ENCODE measurements around the gene MYL12B.
"Not testable (repeated sequence)": the region's sequence is repeated elsewhere in the genome, so short reads cannot be mapped to it uniquely, and the experiment has no call there.

Gene MYL12B

DNA sequence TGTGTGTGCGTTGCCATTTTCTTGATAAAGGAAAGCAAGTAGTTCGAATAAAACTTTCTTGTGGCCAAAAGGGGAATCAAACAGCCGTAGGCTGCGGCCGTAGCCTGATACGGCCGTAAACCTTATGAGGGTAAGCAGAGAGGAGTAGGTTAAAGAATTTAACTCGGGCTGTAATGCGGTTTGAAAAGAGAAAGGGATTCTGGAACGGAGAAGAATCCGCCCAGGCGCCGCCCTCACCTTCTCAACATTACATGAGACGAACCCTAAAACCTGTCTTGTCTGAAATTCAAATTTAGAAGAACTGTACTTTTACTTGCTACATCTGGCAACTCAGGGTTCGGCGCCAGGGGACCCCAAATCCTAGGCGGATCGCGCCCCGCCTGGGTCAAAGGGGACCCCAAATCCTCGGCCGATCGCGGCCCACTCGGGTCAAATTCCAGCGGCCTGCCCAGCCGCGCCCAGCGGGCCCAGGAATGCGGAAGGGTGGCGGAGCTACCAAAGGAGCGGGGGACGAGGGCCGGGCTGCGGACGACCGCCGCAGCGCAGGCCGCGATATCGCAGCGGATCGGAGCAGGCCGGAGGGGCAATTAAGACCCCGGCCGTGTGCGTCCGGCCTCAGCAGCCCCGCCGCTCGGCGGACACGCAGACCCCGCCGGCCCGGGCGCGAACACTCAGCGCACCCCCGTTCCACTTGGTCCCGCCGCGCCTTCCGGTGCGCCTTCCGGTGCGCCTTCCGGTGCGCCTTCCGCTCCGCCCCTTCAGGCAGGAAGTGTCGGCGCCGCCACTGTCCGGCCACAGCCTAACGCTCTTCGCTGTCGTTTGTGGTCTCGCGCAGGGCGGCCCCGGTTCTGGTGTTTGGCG, at the start of gene MYL12B:
TSS of gene MYL12B (plus strand) at position 761 of the 861 bp plus-strand sequence. CDS start 10,766 bp downstream, outside the sequence.
- peak within 1 kb of the TSS; percentile 95 for H3K27ac ChIP-seq (ENCODE audit: low read depth, low read length)
- H3K9ac ChIP-seq (ENCODE audit: low read length): peak within 1 kb of the TSS; percentile 84
- H3K36me3 ChIP-seq (ENCODE audit: control insufficient read depth, insufficient read depth, low read length): peaks cover 7% of the 10 kb centered on the region
- H3K27me3 ChIP-seq (ENCODE audit: control insufficient read depth, insufficient read depth, low read length): no peaks in the 10 kb centered on the region
- H3K4me1 ChIP-seq (ENCODE audit: control insufficient read depth, insufficient read depth, low read length): peaks cover 31% of the 10 kb centered on the region
- peak within 1 kb of the TSS; percentile 94 for H3K4me3 ChIP-seq (ENCODE audit: low read length)

DNA sequence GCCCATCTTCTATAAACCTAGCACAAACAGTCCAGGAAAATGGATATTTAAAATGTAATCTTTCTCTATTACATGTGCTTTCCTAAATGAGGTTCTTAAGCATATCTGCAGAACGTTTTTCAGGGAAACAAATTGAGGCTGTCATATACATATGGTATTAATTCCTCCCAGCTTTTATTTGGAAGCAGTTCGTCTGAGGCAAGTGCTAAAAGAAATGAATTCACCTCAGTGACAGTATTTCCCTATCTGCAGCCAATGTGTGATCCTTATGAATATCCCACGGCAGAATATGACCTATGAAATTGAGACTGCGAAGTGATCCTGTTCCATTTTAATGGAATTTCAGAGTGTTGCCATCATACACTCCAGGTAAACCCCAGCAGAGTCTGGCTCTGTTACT, 49.3 kb upstream of the MYL12B start:
- H3K4me3 ChIP-seq (ENCODE audit: low read length): no peak overlapping the region
- no peaks in the 10 kb centered on the region for H3K27me3 ChIP-seq (ENCODE audit: control insufficient read depth, insufficient read depth, low read length)
- H3K27ac ChIP-seq (ENCODE audit: low read depth, low read length): peak overlapping the region; percentile 10
- H3K36me3 ChIP-seq (ENCODE audit: control insufficient read depth, insufficient read depth, low read length): no peaks in the 10 kb centered on the region
- H3K9ac ChIP-seq (ENCODE audit: low read length): no peak overlapping the region
- H3K4me1 ChIP-seq (ENCODE audit: control insufficient read depth, insufficient read depth, low read length): peaks cover 7% of the 10 kb centered on the region

DNA sequence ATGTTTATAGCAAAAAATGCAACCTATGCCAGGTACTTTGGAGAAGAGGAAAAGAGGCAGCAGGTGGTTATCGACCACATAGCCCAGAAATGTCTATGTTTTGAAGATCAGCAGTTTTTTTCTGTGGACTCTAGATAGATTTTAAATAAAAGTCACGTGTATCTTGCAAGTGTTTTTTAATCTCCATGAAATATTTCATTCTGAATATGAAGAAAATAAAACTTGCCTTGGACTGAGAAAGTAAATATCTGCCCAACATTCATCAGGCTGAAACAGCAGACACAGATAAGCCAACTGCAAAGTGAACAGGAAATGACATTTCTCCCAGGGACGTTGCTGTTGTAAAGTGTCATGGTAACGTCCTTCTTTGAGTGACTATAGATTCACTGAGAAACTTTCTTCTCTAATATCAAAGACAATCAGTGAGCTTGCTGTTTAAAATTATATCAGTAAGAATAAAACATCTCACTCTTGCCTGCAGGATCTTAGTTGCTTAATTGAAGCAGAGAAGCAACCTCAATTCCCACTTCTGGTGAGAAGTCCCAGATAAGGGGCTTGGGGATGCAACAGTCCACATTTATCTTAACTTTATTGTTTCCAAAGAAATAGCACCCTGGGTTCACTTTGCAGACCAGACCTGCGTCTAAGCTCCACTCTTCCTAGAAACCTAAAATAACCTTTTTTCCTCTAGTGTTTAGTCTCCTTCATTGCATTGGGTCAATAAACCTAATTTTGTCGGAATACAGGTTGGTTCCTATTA, 48.5 kb upstream of the MYL12B start:
- Histone ChIP-seq H3K4me1 (ENCODE audit: control insufficient read depth, insufficient read depth, low read length) (peaks cover 7% of the 10 kb centered on the region), H3K27me3 (ENCODE audit: control insufficient read depth, insufficient read depth, low read length) (no peaks in the 10 kb centered on the region), H3K4me3 (ENCODE audit: low read length) (no peak overlapping the region), H3K27ac (ENCODE audit: low read depth, low read length) (no peak overlapping the region), H3K36me3 (ENCODE audit: control insufficient read depth, insufficient read depth, low read length) (no peaks in the 10 kb centered on the region), H3K9ac (ENCODE audit: low read length) (no peak overlapping the region)

DNA sequence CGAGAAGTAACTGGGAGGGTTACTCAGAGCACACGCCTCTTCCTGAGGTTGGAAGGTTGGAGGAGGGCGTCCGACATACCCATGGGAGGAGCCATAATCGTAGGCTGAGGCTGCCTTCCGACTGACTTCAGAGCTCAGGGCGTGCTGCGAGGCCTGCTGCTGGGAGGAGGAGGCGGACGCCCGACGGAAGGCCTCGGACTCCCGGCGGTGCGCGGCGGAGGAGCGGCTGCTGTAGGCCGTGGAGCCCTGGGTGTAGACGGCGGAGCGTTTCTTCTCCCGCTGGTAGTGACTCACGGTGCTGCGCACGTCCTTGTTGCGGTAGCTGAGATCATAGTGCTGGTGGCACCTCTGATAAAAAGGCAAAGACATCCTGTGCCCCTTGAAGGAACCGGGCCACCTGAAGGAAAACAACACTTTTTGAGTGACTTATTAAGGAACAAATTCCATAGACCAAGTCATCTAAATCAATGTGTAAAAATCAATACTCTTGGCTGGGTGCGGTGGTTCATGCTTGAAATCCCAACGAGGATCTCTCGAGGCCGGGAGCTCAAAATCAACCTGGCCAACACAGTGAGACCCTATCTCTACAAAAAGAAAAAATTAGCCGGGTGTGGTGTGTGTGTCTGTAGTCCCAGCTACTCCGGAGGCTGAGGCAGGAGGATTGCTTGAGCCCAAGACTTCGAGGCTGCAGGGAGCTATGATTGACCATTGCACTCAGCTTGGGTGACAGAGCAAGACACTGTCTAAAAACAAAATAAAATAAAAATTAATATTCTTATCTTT, 46.9 kb upstream of the MYL12B start:
- H3K4me1 ChIP-seq (ENCODE audit: control insufficient read depth, insufficient read depth, low read length): peaks cover 11% of the 10 kb centered on the region
- no peaks in the 10 kb centered on the region for H3K36me3 ChIP-seq (ENCODE audit: control insufficient read depth, insufficient read depth, low read length)
- H3K27me3 ChIP-seq (ENCODE audit: control insufficient read depth, insufficient read depth, low read length): no peaks in the 10 kb centered on the region
- H3K4me3 ChIP-seq (ENCODE audit: low read length): no peak overlapping the region
- no peak overlapping the region for H3K9ac ChIP-seq (ENCODE audit: low read length)
- H3K27ac ChIP-seq (ENCODE audit: low read depth, low read length): no peak overlapping the region

DNA sequence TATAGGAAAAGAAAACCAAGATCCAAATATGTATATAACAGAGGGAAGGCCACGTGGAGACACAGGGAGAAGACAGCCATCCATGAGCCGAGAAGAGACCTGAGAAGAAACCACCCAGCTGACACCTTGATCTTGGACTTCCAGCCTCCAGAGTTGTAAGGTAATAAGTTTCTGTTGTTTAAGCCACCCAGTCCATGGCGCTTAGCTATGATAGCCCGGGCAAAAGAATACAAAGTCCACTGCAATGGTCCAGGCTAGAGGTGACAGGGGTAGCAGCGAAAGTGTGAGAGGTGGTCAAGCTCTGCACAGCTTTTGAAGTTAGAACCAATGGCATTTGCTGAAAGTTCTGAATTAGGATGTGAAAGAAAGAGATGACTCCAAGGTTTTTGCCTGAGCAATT, 44.9 kb upstream of the MYL12B start:
- Histone ChIP-seq H3K36me3 (ENCODE audit: control insufficient read depth, insufficient read depth, low read length) (no peaks in the 10 kb centered on the region), H3K9ac (ENCODE audit: low read length) (no peak overlapping the region), H3K27me3 (ENCODE audit: control insufficient read depth, insufficient read depth, low read length) (no peaks in the 10 kb centered on the region), H3K27ac (ENCODE audit: low read depth, low read length) (no peak overlapping the region), H3K4me1 (ENCODE audit: control insufficient read depth, insufficient read depth, low read length) (peaks cover 13% of the 10 kb centered on the region), H3K4me3 (ENCODE audit: low read length) (no peak overlapping the region)

DNA sequence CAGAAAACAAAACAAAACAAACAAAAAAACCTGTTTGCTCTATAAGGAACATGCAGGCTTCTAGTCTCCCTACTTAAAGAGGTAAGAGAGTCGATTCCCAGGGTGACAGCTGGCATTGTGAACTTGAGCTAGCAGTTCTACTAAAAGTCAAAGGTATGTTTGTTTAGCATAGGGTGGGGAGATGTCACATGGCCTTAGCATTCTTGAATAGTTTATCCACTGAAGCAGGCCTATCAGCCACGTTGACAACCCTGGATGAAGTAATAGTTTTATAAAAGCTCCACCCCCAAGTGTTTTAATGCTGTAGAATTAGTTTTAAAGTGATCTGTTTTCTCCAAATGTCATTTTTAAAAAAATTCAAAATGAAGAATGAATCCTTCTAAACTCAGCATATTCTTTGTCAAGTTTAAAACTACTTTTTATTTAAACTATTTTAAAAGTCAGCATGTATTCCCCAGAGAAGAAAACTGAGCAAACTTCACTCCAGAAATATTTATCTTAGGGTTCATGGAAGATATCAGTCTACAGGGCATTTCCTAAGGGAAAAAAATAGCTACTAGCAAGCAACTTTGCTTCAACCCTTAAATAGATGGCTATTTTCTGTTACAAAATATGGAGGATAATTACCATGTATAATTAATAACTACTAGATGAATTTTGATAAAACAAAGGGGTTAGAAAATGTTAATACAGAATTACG, 43.8 kb upstream of the MYL12B start:
- Histone ChIP-seq H3K36me3 (ENCODE audit: control insufficient read depth, insufficient read depth, low read length) (no peaks in the 10 kb centered on the region), H3K27me3 (ENCODE audit: control insufficient read depth, insufficient read depth, low read length) (no peaks in the 10 kb centered on the region), H3K9ac (ENCODE audit: low read length) (no peak overlapping the region), H3K4me3 (ENCODE audit: low read length) (no peak overlapping the region), H3K4me1 (ENCODE audit: control insufficient read depth, insufficient read depth, low read length) (peaks cover 10% of the 10 kb centered on the region), H3K27ac (ENCODE audit: low read depth, low read length) (peak overlapping the region; percentile 8)

DNA sequence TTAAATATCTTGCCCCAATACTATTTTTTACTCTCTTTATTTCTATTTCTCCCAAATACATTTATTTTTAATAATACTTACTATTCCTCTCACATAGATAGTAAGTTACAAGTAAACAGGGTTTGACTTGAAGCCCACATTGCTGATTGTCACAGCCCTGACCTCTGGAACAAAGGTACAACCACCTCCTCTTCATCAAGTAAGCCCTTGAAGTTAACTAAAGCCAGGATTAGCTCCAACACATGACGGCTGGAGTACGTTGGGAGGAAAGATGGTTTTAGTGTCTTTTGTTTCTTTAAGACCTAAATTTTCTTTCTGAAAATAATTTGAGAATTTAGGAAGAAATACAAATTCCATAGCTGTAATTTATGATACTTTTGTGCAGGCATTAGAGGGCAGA, 43.1 kb upstream of the MYL12B start:
- H3K9ac ChIP-seq (ENCODE audit: low read length): no peak overlapping the region
- peak overlapping the region; percentile 81 for H3K27ac ChIP-seq (ENCODE audit: low read depth, low read length)
- H3K4me3 ChIP-seq (ENCODE audit: low read length): peak overlapping the region; percentile 58

DNA sequence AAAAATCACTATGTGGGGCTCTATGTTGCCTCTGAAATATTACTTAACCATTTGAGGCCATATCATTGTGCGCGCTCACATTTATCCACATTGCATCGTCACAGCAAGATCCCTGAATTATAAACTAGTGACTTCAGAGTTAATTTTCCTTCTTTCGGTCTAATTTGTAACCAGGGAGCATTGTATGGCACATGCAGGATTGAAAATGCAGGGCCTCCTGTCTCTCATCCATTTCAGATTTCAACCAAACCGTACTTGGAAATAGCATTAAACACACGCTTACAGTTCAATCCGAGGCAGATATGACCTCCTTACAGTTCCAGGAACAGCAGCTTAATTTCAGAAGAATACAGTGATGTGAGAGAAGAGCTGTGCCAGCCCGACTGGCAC, 42.7 kb upstream of the MYL12B start:
- Histone ChIP-seq H3K9ac (ENCODE audit: low read length) (no peak overlapping the region), H3K4me1 (ENCODE audit: control insufficient read depth, insufficient read depth, low read length) (peaks cover 7% of the 10 kb centered on the region), H3K27me3 (ENCODE audit: control insufficient read depth, insufficient read depth, low read length) (no peaks in the 10 kb centered on the region), H3K4me3 (ENCODE audit: low read length) (peak overlapping the region; percentile 58), H3K27ac (ENCODE audit: low read depth, low read length) (peak overlapping the region; percentile 81), H3K36me3 (ENCODE audit: control insufficient read depth, insufficient read depth, low read length) (no peaks in the 10 kb centered on the region)

More for the DNA sequence above, 43.1 kb upstream of the MYL12B start:
- H3K4me1 ChIP-seq (ENCODE audit: control insufficient read depth, insufficient read depth, low read length): peaks cover 7% of the 10 kb centered on the region
- no peaks in the 10 kb centered on the region for H3K36me3 ChIP-seq (ENCODE audit: control insufficient read depth, insufficient read depth, low read length)
- H3K27me3 ChIP-seq (ENCODE audit: control insufficient read depth, insufficient read depth, low read length): no peaks in the 10 kb centered on the region

DNA sequence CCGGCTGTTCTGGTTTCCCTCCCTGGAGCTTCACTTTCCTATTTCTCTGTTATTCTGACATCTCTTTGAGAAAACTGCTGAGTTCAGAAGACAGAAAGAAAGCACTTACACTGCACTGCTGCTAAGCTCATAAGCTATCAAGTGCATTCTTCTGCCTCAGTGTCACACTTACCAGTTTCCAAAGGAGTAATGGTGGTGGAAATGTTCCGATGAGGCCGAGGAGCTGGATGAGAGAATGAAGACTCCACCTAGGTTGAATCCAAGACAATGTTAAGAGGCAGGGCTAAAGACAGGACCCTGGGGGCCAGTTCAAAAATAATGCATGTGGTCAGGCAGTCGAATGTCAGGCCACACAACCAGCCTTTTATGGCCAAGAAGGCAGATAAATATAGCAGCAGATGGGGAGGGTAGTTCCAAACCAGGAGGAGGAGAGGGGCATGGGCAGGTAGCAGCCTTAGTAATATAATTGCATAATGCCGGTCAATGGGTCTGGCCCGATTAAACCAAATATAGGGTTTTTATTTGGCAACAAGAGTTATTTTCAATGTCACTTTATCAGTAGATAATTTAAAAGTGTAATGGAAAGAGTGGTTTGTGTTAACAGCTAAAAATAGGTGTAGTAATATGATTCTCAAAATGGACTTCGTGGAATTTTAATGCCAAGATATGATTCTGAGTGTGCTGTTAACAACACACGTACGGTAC, 42.1 kb upstream of the MYL12B start, which contains the start of gene MYOM1:
TSS of gene MYOM1 (minus strand) at position 338 of the 705 bp plus-strand sequence. CDS start 4,745 bp downstream, outside the sequence.
- Histone ChIP-seq H3K27ac (ENCODE audit: low read depth, low read length) (peak within 1 kb of the TSS; percentile 81), H3K27me3 (ENCODE audit: control insufficient read depth, insufficient read depth, low read length) (no peaks in the 10 kb centered on the region), H3K4me3 (ENCODE audit: low read length) (peak within 1 kb of the TSS; percentile 58), H3K36me3 (ENCODE audit: control insufficient read depth, insufficient read depth, low read length) (no peaks in the 10 kb centered on the region), H3K4me1 (ENCODE audit: control insufficient read depth, insufficient read depth, low read length) (peaks cover 7% of the 10 kb centered on the region), H3K9ac (ENCODE audit: low read length) (no peak within 1 kb of the TSS)

DNA sequence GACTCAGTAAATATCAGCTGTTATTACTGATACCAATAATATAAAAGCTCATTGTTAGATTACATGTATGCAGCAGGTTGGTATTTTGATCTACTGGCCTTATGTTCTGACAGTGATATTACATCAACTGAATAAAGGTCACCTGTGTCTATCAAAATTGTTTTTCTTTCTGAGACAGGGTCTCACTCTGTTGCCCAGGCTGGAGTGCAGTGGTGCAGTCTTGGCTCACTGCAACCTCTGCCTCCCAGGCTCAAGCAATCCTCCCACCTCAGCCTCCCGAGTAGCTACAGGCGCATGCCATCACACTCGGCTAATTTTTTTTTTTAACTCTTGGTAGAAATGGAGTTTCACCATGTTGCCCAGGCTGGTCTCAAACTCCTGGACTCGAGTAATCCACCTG, 41.1 kb upstream of the MYL12B start:
- H3K27me3 ChIP-seq (ENCODE audit: control insufficient read depth, insufficient read depth, low read length); H3K9ac ChIP-seq (ENCODE audit: low read length); H3K4me1 ChIP-seq (ENCODE audit: control insufficient read depth, insufficient read depth, low read length); H3K27ac ChIP-seq (ENCODE audit: low read depth, low read length); H3K4me3 ChIP-seq (ENCODE audit: low read length); H3K36me3 ChIP-seq (ENCODE audit: control insufficient read depth, insufficient read depth, low read length): not testable (repeated sequence)

DNA sequence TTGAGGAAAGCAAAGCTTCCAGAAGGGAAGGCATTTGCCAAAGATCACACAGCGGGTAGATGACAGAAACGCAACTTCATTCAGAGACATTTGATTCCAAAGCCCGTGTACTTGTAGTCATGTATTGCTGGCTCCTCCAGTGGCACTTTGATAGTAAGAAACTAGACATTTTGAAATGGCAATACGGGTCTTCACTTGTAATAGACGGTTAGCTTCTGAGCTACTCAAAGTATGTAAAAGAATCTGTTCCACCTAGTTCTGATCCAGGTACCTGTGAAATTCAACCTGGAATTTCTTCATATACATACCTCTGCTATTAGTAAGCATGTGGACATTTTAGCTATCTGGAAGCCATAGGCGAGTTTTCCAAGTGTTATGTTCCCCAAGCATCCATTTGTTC, 40.4 kb upstream of the MYL12B start:
- H3K4me3 ChIP-seq (ENCODE audit: low read length): no peak overlapping the region
- H3K27ac ChIP-seq (ENCODE audit: low read depth, low read length): no peak overlapping the region
- H3K4me1 ChIP-seq (ENCODE audit: control insufficient read depth, insufficient read depth, low read length): peaks cover 7% of the 10 kb centered on the region
- H3K27me3 ChIP-seq (ENCODE audit: control insufficient read depth, insufficient read depth, low read length): no peaks in the 10 kb centered on the region
- H3K36me3 ChIP-seq (ENCODE audit: control insufficient read depth, insufficient read depth, low read length): no peaks in the 10 kb centered on the region
- H3K9ac ChIP-seq (ENCODE audit: low read length): no peak overlapping the region

All from rectal smooth muscle tissue (tissue), 1 donor.